ENCODE results near the gene HGF.

The HGF gene

DNA sequence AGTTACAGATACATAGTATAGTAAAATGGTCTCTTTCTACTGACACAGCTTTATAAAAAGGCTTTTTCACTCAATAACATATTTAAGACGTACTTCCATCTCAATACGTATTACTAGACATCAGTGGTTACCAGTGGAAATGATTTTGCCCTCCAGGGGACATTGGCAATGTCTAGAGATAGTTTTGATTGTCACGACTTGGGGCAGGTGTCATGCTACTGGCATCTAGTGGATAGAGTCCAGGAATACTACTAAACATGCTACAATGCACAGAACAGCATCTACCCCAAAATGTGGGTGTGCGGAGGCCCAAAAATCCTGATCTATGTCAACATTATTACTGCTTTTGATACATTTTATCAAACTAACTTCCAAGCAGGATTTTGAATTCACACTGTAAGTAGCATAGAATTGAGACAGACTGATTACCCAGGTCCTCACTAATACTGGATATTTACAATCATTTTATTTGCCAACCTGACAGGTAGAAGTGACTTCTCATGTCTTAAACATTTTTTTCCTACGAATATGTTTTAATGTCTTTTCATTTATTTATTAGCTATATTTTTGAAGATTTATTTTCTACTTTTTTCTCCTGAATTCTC, 53.8 kb downstream of the HGF start:
- no peak for DNase-seq

DNA sequence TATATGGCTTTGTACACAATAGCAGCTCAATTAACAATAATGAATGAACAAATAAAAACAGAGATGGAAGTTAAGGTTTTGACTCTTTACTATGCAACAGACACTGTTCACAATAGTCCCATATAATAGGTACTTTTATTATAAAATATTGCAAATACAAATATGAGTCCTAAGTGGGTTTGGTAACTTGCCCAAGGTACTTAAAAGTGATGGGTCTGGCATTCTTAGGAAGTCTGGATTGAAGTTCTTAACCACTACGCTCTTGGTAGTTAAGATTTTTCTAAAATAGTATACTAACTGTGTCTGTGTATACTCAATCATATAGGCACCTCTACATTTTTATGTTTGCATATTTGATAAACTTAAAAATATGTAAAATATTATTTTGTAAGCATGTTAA, 55.5 kb downstream of the HGF start:
- DNase-seq, result no peak

- no peak for DNase-seq
Measured at GRCh38 chr7:81710751-81711150, 59.1 kb downstream of the HGF start.

DNA sequence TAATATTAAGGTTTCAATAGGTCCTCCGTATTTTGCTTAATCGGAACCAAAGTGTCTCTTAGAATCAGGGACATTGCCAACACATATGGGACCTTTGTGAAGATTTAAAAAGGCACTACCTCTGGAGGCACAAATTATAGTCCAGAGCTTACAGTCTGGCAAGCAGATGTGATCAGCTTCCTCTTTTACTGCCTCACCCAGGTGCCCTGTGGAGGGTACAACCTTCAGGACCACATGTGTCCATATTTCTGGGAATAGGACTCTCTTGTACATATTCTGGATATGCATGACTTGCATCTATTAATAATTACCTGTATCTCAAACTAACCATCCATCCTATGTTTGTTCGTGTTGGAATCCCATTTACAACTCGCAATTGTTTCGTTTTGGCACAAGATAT, 60.0 kb downstream of the HGF start:
- no peak for DNase-seq

- no peak for DNase-seq
Measured at GRCh38 chr7:81707966-81708365, 61.9 kb downstream of the HGF start.

DNA sequence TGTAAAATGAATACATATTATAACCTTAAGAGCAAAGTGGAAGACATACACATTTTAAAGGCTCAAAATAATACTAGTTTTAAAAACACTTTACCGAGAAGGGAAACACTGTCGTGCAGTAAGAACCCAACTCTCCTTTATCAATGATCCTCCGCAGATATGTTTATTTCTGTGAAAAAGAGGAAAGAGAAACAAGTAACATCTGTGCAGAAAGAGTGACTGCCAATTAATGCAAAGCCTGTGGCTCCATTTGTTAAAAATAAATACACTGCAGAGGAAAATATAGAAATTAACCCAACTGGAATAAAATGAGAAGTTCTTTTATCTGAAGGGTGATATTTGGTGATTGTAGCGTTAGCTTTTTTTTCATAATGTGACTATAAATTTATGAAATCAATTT, 62.7 kb downstream of the HGF start:
- DNase-seq, result no peak

DNA sequence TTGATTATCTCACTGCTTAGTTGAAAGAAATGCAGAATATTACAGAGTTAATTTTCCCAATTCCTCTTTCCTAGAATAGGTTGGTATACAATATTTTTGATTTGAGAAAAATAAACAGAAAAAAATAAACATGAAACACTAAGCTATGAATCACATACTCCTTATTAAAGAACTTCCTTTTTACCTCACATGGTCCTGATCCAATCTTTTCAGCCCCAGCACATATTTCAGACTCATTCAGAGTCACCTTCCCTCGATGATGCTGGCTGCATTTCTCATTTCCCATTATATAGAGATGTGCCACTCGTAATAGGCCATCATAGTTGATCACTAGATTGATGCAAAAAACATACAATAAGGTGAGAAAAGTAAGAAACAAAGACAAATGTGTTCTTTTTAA, 64.6 kb downstream of the HGF start:
- DNase-seq, result no peak

- no peak for DNase-seq
Measured at GRCh38 chr7:81704595-81704994, 65.3 kb downstream of the HGF start.

- no peak for DNase-seq
Measured at GRCh38 chr7:81698965-81699364, 70.9 kb downstream of the HGF start.

GRCh38 chr7:81694711-81695110, 75.1 kb downstream of the HGF start:
- no peak for DNase-seq

DNA sequence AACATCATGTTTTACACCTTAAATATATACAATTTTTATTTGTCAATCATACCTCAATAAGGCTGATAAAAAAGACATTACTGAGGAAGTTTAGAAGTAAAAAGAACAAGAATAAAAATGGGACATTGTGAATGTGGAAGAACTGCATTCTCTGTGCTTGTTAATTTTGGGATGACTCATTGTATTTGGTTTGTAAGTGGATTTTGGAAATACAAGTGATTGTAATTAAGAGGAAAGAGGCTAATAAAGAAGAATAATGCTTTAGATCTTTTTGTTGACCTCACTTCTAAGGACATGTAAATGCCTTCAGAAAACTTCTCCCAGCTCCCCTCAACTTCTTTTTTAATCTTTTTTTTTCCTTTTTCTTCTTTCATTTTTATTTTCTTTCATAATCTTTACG, 76.0 kb downstream of the HGF start:
- no peak for DNase-seq

DNA sequence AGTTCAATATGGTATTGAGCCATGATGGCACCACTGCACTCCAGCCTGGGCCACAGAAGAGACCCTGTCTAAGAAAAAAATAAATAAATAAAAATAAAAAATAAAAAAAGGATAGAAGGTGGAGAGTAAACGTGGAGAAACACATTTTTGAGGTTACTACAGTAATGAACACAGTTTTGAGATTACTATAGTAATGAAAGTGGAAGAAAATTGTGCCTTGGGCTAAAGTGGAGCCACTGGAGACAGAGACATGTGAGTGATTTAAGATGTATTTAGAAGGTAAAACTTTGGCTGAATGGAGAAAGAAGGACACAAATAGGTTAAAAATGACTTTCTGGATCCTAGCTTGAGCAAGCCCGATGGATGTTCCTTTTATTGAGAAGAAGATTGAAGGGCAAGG, 76.8 kb downstream of the HGF start:
- DNase-seq, result no peak

DNA sequence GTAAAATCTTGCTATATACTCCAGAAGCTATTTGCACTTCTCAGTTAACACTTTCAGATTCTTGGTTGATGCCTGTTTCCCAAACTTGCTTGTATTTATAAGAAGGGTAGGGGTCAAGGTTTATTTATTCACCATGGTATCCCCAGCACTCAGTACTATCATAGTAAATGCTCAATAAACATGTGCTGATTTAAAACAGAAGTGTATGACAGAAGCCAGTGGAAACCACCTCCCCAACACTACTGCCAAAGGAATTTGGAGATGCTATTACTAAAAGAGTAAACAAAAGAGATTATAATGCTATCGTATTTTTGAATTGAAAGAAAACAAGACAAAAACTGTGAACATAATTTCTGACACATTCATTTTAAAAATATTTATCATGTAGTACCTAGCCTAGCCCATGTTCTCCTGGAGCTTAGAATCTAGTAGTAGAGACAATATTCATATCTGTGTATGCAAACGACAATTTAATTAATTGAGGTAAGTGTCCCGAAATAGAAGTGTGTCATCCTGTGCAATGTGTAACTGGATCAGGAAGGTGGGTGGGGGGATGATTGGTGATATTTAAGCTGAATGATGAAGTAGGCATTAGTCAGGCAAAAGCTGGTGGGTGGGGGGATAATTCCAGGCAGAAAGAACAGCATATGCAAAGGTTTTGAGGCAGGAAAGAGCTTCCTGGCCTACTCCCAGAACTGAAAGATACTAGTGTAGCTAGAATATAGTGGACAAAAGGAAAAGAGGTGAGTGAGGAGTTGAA, 77.5 kb downstream of the HGF start:
- no peak for DNase-seq

DNA sequence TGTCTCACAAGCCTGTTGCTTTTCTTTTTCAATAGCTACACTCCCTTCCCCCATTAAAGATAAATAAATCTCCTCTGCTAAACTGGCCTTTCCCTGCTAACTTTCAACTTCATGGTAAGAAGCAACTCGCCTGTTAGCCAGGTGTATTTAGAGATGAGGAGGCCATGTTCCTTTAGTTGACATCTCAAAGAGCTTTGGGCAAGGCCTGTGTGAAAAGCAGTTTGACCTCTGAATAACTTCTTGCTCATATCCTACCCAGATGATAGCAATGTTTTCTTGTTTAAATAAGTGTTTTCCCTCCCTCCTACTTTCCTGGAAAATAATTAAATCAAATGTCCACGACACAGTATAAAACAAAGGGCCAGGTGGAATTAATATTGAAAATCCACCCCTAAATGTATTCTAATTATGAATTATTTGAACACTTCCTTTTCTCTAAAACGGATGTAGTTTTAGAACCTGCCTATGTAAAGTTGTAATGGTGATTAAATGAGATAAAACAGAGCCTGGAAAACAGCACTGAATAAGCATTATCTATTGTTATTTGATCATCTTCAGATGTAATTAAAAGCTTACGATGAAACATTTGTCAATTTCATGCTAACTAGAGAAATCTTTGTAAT, 78.5 kb downstream of the HGF start:
- DNase-seq, result no peak

- DNase-seq, result no peak
Measured at GRCh38 chr7:81690688-81691087, 79.2 kb downstream of the HGF start.

DNA sequence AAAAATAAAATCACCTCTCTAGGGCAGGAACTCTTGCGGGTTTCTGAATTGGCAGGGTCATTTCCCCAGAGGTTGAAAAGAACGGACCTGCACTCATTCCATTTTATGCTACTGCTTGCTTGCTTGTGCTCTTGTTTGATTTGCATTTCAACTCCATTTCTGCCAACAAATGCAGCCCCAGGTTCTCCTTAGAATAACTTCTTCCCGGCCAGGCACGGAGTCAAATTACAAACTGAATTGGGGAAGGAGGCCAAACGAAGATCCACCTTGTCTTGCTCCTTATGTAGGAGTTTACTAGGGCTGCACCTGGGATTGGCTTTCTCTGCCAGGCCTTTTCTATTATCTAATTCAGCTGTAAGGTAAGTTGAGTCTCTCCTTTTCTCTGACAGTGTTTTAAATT, 79.6 kb downstream of the HGF start:
- no peak for DNase-seq

- DNase-seq, result no peak
Measured at GRCh38 chr7:81688622-81689411, 81.0 kb downstream of the HGF start.

DNA sequence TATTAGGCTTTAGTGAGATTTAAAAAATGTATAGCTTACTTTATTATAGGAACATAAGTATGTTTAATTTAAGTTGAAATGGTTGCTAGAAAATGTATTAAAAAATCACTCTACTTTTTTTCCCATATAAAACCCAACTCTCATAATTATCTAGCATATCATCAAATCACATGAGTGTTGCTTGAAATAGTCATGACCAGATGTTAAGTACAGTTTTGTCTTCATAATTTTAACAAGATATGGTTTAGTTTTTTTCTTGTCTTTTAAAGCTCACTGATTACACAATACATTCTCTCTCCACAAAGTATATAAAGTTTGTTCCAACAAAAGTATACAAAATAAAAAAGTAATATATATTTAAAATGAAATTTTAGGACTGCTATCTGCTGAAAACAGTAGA, 82.8 kb downstream of the HGF start:
- no peak for DNase-seq

DNA sequence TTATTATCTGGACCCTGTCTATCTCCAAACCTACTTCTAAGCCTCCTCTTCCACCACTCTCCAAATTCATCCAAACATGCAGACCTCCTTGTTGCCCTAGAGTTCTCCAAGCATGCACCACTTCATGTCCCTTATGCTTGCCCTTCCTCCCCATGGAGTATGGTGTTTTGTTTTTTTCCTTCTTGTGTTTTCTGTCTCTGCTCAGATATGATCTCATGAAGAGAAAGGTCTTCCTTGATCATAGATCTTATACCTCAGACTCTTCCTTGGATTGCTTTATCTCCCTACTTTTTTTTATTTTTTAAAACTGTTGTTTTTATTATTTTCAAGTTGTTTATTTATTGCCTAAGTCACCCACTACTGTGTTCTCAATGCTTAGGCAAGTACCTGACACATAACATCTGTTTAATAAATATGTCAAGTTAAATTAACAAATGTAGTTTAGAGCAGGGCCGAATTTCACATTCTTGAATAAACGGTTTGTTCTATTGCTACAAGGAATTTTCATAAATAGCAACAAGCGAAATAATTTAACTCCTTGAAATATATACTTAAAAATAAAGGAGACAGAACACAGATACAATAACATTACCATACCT, 84.5 kb downstream of the HGF start:
- DNase-seq, result no peak

GRCh38 chr7:81684514-81685269, 85.2 kb downstream of the HGF start:
- DNase-seq, result peak; percentile 57

DNA sequence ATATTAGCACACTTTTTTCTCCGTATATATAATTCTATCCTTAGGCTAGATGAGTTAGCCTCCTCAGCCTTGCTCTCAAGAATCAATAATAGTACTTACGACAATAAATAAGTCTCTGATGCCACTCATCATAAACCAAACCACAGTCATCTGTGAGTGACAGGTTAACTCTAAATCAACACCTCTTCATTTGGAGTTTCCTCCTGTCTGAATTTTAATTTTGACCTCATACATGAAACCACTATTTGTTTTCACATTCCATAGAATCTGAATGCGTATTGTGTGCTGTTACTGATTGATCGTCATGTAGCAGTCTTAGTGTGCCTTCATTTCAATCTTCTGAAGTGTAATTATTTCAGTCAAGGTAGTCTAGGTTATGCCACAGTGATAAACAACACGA, 85.8 kb downstream of the HGF start:
- no peak for DNase-seq

GRCh38 chr7:81682873-81683272, 87.0 kb downstream of the HGF start:
- DNase-seq, result no peak

DNA sequence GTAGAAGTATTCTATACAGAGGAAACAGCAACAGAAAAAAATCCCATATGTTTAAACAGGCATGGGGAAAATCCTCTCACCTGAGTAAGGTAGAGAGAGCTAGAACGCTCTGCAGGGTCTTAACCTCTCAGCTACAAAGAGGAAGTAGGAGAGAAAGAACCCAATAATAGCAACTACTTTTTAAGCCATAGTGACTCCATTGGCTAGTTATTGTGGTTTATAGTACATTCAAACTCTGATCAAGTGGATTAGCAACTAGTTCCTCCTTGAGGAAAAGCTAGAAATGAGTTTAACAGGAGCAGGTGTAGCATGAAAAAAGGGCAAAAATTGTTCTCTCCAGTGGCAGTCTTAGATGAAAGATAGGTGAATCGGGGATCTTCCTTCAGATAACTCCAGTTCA, 89.7 kb downstream of the HGF start:
- no peak for DNase-seq

Data from NCI-H774 (cell line).